Measurements from ENCODE around the gene PIM2. TPM values are rescaled to one million over a fixed set of nuclear protein-coding genes. Genes with fewer than 3 reads are reported as not detected.

Gene PIM2
- total and polyA plus RNA-seq, 9 of the 15 experiments (the other 6 are each of a cell fraction or from before 2014, with no cell fraction given), result 67.6 to 191 (median 108) TPM

DNA sequence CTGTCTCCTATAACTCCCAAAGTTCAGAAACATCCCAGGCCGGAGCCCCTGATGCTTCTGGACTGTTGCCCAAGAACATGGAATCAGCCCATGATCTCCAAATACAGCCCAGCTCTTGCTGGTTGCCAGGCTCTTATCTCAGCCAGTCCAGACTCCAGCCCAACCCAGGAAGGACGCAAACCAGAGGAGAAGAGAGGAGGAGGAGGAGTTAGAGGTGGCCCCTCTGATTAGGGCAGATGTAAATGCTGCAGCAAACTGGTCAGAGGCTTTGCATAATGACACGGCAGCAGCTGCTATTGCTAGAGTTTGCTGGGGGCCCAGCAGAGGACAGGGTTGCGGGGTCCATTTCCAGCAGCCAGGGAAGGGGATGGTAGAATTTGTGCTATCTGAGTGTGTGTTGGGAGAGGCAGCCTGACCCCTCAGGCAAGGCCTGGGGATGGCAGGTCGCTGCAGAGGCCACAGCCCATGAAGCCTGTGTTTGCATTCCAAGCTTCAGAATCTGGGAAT, 42.8 kb upstream of the PIM2 start:
- H3K4me3 ChIP-seq, result no peak overlapping the region
- no peak for TF ChIP-seq FOXK1 (CRISPR knock-in tag; IDR thresholded peaks at IDR 0.05; ENCODE audit: borderline replicate concordance)
- no peak for TF ChIP-seq PTBP1 (IDR thresholded peaks at IDR 0.05; ENCODE audit: low read depth, low read length)
- no peak for TF ChIP-seq DMBX1 (CRISPR knock-in tag; IDR thresholded peaks at IDR 0.05; ENCODE audit: borderline replicate concordance)
- no peak for TF ChIP-seq HSF4 (CRISPR knock-in tag; IDR thresholded peaks at IDR 0.05; ENCODE audit: borderline replicate concordance)
- TF ChIP-seq, protein P1, sequence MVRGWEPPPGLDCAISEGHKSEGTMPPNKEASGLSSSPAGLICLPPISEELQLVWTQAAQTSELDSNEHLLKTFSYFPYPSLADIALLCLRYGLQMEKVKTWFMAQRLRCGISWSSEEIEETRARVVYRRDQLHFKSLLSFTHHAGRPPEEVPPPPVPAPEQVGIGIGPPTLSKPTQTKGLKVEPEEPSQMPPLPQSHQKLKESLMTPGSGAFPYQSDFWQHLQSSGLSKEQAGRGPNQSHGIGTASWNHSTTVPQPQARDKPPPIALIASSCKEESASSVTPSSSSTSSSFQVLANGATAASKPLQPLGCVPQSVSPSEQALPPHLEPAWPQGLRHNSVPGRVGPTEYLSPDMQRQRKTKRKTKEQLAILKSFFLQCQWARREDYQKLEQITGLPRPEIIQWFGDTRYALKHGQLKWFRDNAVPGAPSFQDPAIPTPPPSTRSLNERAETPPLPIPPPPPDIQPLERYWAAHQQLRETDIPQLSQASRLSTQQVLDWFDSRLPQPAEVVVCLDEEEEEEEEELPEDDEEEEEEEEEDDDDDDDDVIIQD (CRISPR knock-in tag; IDR thresholded peaks at IDR 0.05), result no peak
- no peak; the same call in 1 of the 2 replicates for TF ChIP-seq ZBTB7A (IDR thresholded peaks at IDR 0.05; ENCODE audit: borderline replicate concordance, control insufficient read depth, low read depth, low read length)
- TF ChIP-seq, protein P2, sequence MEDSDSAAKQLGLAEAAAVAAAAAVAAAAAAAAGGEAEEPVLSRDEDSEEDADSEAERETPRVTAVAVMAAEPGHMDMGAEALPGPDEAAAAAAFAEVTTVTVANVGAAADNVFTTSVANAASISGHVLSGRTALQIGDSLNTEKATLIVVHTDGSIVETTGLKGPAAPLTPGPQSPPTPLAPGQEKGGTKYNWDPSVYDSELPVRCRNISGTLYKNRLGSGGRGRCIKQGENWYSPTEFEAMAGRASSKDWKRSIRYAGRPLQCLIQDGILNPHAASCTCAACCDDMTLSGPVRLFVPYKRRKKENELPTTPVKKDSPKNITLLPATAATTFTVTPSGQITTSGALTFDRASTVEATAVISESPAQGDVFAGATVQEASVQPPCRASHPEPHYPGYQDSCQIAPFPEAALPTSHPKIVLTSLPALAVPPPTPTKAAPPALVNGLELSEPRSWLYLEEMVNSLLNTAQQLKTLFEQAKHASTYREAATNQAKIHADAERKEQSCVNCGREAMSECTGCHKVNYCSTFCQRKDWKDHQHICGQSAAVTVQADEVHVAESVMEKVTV (CRISPR knock-in tag; IDR thresholded peaks at IDR 0.05), result no peak
- peak; percentile 66; the same call in 1 of the 2 replicates for TF ChIP-seq JUND (IDR thresholded peaks at IDR 0.05; ENCODE audit: borderline replicate concordance, low read depth, low read length)
- TF ChIP-seq JUND (tag; IDR thresholded peaks at IDR 0.05; ENCODE audit: borderline replicate concordance, low read depth, low read length), result peak; percentile 24; the same call in 1 of the 3 replicates
- TF ChIP-seq BRD4 (IDR thresholded peaks at IDR 0.05), result no peak
- TF ChIP-seq SRSF7 (optimal IDR thresholded peaks at IDR 0.05; ENCODE audit: low read depth, low read length), result no peak
- TF ChIP-seq TCF7L2 (IDR thresholded peaks at IDR 0.05; ENCODE audit: low read depth, low read length), result no peak
- peak in 1 of 2 experiments; percentile 25; a peak in 2 of 4 replicates for TF ChIP-seq KDM1A (IDR thresholded peaks at IDR 0.05)
- no peak for TF ChIP-seq ZNF175 (CRISPR knock-in tag; IDR thresholded peaks at IDR 0.05; ENCODE audit: low read depth)
- TF ChIP-seq, protein P3, sequence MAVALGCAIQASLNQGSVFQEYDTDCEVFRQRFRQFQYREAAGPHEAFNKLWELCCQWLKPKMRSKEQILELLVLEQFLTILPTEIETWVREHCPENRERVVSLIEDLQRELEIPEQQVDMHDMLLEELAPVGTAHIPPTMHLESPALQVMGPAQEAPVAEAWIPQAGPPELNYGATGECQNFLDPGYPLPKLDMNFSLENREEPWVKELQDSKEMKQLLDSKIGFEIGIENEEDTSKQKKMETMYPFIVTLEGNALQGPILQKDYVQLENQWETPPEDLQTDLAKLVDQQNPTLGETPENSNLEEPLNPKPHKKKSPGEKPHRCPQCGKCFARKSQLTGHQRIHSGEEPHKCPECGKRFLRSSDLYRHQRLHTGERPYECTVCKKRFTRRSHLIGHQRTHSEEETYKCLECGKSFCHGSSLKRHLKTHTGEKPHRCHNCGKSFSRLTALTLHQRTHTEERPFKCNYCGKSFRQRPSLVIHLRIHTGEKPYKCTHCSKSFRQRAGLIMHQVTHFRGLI (CRISPR knock-in tag; IDR thresholded peaks at IDR 0.05), result no peak
- no peak for TF ChIP-seq NCOA4 (IDR thresholded peaks at IDR 0.05; ENCODE audit: partially characterized antibody)
- no peak for TF ChIP-seq ZSCAN32 (CRISPR knock-in tag; IDR thresholded peaks at IDR 0.05)
- TF ChIP-seq NCOR1 (IDR thresholded peaks at IDR 0.05), result peak; percentile 88

More for the DNA sequence above, 42.8 kb upstream of the PIM2 start:
- 0% methylated on average over 3 of the region's 5 CpGs for WGBS (ENCODE audit: insufficient coverage, low coverage, missing lambda C conversion rate)
- ChIA-PET CTCF (ENCODE audit: low intra/inter-chr PET ratio) (no interaction called here), POLR2A (interaction anchor here (0.5 to 1.4 kb wide), 9 partner anchors 9 to 430 kb away, joined by 3 to 7 read pairs (median 3); partner anchors contain the start of genes TFE3 and WDR45)
- Histone ChIP-seq H3K79me2 (ENCODE audit: control insufficient read depth, insufficient read depth, low read length) (peaks cover 25% of the 10 kb centered on the region), H3K9me3 (replicated peaks; ENCODE audit: control insufficient read depth, insufficient read depth, low read depth, low read length) (no peaks in the 10 kb centered on the region), H3K9me1 (ENCODE audit: control insufficient read depth, insufficient read depth, low read length) (peaks cover 7% of the 10 kb centered on the region), H3K27ac (ENCODE audit: extremely low read depth, low read depth, low read length) (peak overlapping the region; percentile 70), H3K4me2 (ENCODE audit: insufficient read depth, low read length) (peak overlapping the region; percentile 73), H3K36me3 (ENCODE audit: control insufficient read depth, insufficient read depth, low read length) (peaks cover 6% of the 10 kb centered on the region; the same call in 1 of the 3 replicates), H3K27me3 (ENCODE audit: control insufficient read depth in 2 of 2, insufficient read depth in 2 of 2, low read length in 2 of 2) (no peaks in the 10 kb centered on the region; a peak in 1 of 5 replicates), H2AFZ (ENCODE audit: low read depth, low read length) (peak overlapping the region; percentile 34), H4K20me1 (replicated peaks; ENCODE audit: control insufficient read depth, insufficient read depth, low read length) (no peaks in the 10 kb centered on the region), H3K4me1 (replicated peaks in 1 of 2; ENCODE audit: control insufficient read depth in 2 of 2, insufficient read depth in 2 of 2, low read length in 2 of 2) (peaks cover 40 to 47% of the 10 kb centered on the region in 2 experiments), H3K9ac (ENCODE audit: insufficient read depth in 1 of 2, low read depth in 2 of 2, low read length in 2 of 2) (peak overlapping the region; percentile 51 to 86; a peak in 3 of 4 replicates)
- BruUV-seq (replicated peaks), result no TSS peak
- in situ Hi-C loops (cut with MboI), result no loop called here
- FAIRE-seq (peak; percentile 99), DNase-seq (ENCODE audit: extremely low read depth in 1 of 4, low spot score in 3 of 4) (peak; percentile 69 to 93 (median 80)), ATAC-seq (peak; percentile 78)
- intact Hi-C loops (cut with micrococcal nuclease), result no loop called here

All from K562 (cell line).